Measurements from ENCODE around the gene RANGAP1.

Gene RANGAP1

DNA sequence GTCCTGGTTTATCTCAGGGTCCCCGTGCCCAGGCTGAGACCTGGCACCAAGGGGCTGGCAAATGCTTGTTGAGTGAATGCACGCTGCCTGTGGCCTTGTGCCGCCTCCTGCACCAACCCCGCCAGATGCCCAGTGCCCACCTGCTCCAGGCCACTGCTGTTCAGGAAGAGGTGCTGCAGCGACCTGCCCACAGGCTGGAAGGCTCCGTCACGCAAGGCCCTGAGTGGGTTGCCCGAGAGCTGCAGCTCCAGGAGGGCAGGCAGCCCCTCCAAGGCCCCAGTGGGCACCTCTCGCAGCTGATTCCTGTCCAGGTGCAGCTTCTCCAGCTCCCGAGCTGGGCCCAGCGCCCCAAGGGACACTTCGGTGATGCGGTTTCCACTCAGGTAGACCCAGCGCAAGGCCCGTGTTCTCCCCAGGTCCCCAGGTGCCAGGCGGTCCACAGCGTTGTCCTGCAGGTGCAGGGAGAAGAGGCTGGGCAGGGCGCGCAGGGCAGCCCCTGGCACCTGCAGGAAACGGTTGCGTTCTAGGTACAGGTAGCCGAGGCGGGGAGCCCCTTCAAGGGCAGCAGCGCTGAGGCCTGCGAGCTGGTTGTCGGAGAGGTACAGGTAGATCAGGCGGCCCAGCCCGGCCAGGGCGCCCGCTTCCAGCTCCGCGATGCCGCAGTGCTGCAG, 48.8 kb downstream of the RANGAP1 start:
- DNase-seq (ENCODE audit: low read depth): no peak

DNA sequence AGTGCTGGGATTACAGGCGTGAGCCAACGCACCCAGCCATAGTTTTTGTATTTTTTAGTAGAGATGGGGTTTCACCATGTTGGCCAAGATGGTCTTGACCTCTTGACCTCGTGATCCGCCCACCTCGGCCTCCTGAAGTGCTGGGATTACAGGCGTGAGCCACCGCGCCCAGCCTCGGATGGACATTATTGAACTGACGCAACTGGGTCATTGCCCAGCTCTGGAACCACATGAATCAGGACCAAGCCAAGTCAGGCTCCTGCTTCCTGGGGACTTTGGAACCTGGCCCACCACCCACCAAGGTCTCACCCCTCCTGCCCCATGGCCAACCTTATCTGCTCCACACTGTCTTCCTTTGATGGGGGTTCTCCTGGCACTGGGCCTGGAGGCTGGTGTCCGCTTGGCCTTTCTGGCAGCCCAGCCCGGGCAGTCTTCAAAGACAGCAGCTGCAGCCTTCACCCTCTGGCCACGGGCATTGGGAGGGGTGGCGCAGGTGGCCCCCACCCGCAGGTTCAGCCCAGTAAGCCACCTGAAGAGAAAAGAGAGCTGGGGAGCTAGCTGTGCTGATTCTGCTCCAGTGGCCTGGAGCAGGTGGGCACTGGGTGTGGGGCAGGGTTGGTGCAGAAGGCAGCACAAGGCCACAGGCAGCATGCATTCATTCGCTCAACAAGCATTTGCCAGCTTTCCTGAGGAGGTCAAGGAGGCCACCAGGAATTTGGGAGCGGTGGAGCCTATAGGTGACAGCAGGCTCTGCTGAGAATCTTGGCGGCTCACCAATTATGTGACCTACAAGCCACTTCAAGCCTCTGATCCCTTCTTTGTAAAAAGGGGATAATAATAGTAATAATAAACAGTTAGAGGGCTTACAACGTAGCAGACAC, 50.9 kb downstream of the RANGAP1 start:
- no peak for DNase-seq (ENCODE audit: low read depth)

DNA sequence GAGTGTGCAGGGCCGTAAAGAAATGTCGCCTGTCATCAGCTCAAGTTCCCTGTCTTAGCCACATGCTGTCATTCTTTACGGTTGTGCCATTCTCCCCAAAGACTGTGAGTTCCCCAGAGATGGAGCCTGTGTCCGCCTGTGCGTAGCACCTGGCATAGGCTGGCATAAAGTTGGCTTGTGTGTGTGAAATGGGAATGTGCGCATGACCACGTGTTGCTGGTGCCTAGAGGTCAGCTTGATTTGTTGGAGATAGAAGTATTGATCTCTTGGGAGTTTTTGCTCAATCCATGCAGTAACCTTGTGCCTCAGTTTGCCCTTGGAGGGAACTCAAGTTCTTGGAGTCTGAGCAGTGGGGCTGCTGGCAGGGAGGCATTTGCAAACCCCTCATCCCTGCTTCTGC, 54.6 kb downstream of the RANGAP1 start:
- no peak for DNase-seq (ENCODE audit: low read depth)

GRCh38 chr22:41230401-41230785, 55.6 kb downstream of the RANGAP1 start:
- DNase-seq (ENCODE audit: low read depth): no peak

DNA sequence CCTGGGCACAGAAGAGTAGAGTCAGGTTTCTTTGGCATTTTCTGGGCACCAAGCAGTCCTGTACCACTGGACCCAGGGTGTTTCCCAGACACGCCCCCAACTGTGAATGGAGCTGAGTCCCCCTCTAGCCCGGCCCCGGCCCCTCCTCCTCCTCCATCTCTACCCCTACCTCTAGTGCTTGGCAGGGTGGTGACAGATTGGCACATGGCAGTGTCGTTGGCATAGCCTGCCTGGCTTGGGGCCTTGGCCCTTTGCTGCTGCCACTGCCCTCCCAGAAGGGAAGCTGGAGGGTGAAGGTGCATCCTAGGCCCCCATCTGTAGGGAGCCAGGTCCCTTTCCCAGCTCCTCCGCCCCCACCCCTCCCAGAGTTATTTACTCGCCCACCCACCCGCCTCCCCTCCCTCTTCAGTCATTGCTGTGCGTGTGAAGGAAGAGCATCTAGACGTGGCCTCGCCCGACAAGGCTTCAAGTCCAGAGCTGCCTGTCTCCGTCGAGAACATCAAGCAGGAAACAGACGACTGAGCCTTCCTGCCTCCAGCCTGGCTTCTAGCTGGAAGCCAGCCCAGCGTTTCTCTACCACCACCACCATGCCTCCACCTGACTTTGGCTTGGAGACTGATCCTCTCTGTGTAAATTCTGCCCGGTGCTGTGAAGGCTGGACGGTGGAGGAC, 56.1 kb downstream of the RANGAP1 start:
- no peak for DNase-seq (ENCODE audit: low read depth)

GRCh38 chr22:41229215-41229614, 56.8 kb downstream of the RANGAP1 start:
- no peak for DNase-seq (ENCODE audit: low read depth)

DNA sequence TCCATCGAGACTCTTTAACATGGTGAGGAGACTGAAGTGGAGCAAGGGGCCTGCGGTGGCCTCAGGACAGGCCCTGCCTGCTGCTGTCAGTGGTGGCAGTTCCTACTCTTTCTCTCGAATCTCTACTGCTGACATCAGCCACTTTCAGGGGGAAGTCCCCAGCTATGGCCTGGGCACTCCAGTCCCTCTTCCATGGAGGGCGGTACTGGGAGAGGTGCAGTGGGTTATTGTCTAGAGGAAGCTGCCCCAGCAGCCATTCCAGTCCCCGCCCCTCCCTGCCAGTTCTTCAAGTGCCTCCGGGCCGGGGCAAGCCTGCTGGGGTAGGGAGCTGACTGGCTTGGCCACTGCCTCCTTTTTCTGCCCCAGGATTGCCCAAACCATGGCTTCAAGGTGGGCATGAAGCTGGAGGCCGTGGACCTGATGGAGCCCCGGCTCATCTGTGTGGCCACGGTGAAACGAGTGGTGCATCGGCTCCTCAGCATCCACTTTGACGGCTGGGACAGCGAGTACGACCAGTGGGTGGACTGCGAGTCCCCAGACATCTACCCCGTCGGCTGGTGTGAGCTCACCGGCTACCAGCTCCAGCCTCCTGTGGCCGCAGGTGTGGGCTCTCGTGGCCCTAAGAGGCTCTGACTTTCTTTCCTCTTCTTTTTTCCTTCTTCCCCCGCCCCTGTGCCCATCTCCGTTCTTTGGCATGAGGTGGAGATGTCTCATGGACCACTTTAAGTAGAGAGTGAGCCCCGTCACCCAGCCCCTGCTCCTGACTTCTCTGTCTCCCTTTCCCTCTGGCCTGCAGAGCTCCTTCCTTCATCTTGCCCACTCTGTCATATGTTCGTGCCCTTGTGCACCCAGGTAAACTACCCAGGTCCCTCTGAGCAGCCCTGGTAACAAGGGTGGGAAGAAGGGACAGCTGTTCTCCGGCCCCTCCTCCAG, 59.0 kb downstream of the RANGAP1 start:
- DNase-seq (ENCODE audit: low read depth): no peak

DNA sequence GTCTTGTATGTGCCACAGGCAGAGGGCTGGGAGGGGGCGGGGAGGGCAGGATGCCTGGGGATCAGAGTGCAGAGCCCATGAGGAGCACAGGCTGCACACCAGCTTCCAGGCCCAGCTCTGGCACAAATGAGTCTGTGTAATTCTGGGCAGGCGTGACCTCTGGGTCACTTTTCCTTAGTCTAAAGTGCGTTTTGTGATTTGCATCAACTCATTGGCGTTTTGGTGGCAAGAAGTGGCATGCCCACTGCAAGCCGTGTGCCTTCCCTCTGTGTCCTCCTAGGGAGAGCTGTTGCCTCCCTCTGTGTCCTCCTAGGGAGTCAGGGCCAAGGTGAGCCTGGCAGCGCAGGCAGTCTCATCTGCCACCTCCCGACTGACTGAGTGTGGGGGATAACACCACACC, 62.5 kb downstream of the RANGAP1 start:
- DNase-seq (ENCODE audit: low read depth): no peak

DNA sequence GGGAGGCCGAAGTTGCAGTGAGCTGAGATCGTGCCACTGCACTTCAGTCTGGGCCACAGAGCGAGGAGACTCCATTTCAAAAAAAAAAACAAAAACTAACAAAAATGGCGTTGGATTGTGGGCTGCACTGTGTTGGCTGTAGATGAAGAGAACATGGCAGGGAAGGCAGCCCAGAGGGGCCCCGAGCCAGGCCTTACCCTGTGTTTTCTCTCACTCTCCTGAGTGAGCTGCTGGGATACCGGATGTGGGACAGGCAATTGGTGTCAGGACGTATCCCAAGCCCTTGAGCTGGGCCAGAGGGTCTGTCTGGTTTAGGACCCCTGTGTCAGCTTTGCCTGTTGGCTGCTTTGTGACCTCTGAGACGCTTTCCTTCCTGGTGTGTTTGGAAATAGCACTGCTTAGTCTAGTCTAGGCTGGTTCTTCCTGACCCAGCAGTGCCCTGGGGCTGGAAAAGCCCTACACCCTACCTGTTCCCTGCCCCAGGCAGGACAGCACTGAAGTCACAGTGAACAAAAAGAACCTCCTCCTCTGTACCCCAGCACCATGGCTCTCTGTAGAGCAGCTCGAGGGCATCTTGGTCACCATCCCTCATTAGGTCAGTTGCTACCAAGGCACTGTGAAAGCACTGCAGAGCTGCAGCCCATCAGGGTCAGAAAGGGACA, 63.0 kb downstream of the RANGAP1 start:
- DNase-seq (ENCODE audit: low read depth): no peak

DNA sequence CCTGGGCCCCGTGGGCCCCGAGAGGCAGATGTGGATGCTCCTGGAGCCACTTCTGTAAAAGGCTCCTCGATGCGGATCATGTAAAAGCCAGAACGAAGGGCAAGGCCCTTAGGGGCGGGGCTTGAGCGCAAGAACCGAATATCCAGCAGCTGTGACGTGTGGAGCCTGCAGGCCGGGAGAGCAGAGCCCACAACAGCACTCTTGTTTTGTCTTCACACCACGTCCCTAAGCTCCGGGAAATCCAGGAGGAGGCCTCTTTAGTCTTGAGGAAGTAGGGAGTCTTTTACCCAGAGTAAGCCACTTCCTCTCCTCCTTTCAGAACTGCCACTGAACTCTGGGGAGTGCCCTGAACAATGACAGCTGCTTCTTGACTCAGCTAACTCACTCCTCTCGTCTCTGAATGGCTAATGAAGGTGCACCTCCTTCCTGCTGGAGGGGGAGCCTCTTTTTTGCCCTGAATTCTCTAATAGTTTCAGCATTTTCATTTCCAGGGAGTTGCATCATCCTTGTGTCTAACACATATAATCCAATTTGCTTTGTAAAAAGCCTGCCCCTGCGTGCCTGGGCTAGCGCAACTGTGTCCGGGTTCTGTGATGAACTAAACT, 68.3 kb downstream of the RANGAP1 start:
- DNase-seq (ENCODE audit: low read depth): no peak

DNA sequence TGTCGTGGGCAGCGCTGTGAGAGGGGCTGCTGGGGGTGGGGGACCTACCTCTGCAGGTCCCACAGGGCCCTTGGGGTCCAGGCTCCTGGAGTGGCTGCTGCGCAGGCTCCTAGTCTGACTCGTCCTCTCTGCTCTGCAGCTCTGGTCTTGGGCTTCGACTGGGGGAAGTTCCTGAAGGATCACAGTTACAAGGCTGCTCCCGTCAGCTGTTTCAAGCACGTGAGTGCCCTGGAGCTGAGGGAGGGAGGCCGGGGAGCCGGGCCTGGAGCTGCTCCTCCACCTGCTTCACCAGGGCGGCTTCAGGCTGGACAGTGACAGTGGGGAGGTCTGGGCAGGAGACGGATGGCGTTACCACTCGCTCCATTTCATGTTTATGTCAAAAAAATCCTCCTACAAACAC, 69.0 kb downstream of the RANGAP1 start:
- no peak for DNase-seq (ENCODE audit: low read depth)

- no peak for DNase-seq (ENCODE audit: low read depth)
These were observed 70.1 kb downstream of the RANGAP1 start for GRCh38 chr22:41215926-41216325.

DNA sequence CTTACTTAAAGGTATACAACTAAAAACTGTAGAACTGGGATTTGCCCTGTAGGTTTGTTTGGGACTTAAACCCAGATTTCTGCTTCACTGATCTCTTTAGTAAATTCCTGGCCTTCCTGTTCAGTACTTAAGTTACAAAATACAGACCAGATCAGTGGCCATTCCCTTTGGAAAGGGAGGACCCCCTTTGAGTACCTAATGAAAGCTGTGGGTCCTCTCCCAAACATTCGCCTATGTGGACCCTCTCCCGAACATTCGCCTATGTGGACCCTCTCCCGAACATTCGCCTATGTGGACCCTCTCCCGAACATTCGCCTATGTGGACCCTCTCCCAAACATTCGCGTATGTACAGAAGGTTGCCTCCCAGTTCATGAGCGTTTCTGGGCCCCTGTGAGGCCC, 70.6 kb downstream of the RANGAP1 start:
- no peak for DNase-seq (ENCODE audit: low read depth)

GRCh38 chr22:41206719-41207118, 79.3 kb downstream of the RANGAP1 start:
- no peak for DNase-seq (ENCODE audit: low read depth)

DNA sequence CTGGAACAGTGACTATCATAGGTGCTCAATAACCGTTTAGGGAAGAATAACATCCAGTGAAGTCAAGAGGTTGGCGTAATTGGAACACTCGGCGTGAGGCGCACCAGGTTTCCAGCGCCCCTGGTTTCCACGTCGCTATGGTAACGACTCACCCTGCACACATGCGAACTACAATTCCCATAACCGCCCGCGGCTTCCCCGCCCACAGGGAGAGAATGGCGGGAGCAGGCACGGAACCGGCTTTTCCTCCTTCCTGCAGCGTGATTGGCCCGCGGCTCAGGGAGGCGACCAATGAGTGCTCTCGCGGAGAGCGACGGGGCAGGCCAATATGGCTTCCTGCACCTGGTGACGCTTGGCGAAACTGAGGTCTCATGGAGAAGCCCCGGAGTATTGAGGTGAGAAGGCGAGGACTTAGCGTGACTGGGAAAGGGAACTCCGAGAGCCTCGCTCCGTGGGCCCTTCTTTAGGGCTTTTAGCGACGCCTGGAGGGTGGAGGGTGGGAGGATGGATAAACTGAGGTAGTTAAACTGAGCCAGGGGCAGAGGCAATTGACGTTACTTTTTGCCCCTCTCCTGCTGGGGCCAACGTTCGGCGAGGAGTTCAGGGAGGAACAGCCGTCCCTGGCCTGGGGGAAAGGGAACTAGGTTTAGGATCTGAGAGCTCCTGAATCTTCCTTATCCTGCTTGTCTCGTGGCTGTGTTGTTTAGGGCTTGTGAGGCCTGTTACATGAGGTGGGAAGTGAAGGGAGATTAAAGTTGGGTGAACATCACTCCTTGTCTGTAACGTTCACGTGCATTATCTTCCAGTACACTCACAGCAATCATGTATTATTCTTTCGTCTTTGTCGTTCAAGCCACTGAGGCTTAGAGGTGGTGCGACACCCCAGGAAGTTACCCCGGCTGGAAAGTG, 80.7 kb downstream of the RANGAP1 start, which contains the start of gene L3MBTL2:
Gene L3MBTL2, plus strand, starts transcription at position 321 of the 909 bp plus-strand sequence. Its CDS starts 51 bp downstream, at position 372.
- DNase-seq (ENCODE audit: low read depth): peak; percentile 98

DNA sequence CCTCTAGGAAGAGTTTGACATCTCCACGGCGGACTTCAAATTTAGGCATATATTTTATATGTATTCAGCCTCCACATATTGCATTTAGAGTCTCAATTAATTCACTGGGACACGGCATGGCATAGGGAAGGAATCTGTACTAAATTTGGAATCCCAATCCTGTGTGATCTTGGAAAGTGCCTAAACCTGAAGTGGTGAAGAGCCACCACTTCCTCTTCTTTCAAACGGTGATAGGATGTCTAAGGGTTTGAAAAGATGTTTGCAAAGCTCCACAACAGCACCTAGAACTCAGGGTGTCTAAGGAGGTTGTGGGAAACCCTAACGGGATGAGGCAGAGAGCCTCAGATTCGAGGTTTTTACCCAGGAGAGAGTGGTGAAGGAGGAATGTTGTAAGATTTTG, 81.9 kb downstream of the RANGAP1 start:
- no peak for DNase-seq (ENCODE audit: low read depth)

DNA sequence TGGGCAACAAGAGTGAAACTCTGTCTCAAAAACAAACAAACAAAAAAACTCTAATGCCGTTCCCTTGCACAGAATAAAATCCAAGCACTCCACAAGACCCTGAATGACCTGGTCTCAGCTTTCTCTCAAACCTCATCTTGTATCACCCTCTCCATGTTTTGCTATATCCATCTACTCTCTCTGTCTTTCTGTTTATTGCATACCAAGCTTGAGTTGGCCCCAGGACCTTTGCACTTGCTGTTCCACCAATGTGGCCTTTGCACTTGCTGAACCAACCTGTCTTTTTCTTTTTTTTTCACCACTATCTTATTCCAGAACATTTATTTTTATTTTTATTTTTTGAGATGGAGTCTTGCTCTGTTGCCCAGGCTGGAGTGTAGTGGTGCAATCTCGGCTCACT, 82.9 kb downstream of the RANGAP1 start:
- no peak for DNase-seq (ENCODE audit: low read depth)

DNA sequence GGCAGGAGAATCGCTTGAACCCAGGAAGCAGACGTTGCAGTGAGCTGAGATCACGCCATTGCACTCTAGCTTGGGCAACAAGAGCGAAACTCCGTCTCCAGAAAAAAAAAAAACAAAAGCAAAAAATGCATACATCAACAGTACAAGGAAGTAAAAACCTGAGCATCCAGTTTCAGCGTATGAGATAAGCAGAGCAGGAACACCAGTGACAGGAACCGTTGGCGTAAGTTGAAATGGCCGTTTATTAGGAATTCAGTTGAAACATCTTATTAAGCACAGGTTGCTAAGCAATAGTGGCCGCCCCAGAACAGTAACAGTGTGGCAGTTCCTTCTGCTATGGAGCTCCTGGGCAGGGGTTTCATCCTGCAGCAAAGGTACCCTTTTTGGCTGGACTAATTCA, 84.8 kb downstream of the RANGAP1 start:
- no peak for DNase-seq (ENCODE audit: low read depth)

DNA sequence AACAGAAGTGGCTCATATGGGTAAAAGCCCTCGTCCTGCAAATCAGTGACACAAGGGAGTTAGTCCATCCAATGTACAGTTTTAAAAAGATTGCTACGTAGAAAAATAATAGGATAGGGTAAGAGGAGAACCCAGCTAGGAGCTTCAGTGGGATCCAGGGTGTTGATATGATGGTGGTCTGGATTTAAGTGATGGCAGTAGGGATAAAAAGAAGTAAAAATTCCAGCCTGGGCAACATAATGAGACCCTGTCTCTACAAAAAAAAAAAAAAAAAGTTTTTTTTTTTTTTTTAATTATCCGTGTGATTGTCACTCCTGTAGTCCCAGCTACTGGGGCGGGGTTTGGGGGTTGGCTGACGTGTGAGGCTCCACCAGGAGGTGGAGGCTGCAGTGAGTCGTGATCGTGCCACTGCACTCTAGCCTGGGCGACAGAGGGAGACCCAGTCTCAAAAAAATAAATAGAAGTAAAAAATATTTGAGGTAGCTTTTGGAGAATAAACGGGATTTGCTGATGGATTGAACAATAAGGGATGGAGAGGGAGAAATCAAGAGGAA, 87.9 kb downstream of the RANGAP1 start:
- DNase-seq (ENCODE audit: low read depth): peak; percentile 42
